Measurements from ENCODE around the gene MCFD2. TPM values are rescaled to one million over a fixed set of nuclear protein-coding genes. Genes with fewer than 3 reads are reported as not detected.

Gene MCFD2
- polyA plus RNA-seq, 1 of the 3 experiments (the other 2 are of a cell fraction), result 88.2 TPM

DNA sequence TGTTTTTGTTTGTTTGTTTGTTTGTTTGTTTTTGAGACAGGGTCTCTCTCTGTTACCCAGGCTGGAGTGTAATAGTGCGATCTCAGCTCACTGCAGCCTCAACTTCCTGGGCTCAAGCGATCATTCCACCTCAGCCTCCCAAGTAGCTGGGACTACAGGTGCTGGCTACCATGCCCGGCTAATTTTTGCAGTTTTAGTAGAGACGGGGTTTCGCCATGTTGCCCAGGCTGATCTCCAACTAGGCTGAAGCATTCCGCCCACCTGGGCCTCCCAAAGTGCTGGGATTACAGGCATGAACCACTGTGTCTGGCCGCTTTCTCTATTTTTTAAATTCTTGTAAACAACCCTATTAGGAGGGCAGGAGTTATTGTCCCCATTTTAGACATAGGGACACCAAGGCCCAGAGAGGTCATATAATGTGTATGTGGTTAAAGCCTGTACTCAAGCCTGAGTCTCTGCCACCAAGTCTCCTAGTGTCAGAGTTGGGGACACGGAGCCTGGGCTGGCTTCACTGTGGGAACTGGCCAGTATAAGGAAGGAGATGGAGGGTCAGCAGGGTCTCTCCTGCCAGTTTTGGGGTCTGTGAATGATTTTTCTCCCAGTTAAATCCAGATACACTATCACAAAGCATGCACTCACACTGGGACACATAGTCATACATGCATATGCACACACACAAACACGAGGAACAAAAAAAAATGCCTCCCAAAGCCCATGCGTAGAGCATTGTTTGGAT, 27.5 kb upstream of the MCFD2 start:
- peaks cover 10 to 12% of the 10 kb centered on the region in 2 experiments; a peak in 2 of 4 replicates for H3K4me1 ChIP-seq (ENCODE audit: control insufficient read depth in 1 of 2, insufficient read depth in 2 of 2, low read depth in 1 of 2, low read length in 1 of 2)
- H3K27me3 ChIP-seq (ENCODE audit: insufficient read depth), result no peaks in the 10 kb centered on the region
- peaks cover 66% of the 10 kb centered on the region for H3K79me2 ChIP-seq (ENCODE audit: insufficient read depth)
- ChIA-PET CTCF (interaction anchor here (0.8 to 2.4 kb wide), 6 partner anchors 17 to 445 kb away, joined by 3 to 6 read pairs (median 4); no protein-coding TSS in a partner anchor), POLR2A (interaction anchor here (1.4 kb wide), 1 partner anchor 27 kb away, joined by 4 read pairs; the partner anchor contains the start of gene MCFD2)
- no peak overlapping the region for H3K27ac ChIP-seq (ENCODE audit: low read depth in 2 of 2, low read length in 1 of 2)
- no peak for TF ChIP-seq NRF1 (IDR thresholded peaks at IDR 0.05; ENCODE audit: low read depth, low read length)
- TF ChIP-seq, protein P1, sequence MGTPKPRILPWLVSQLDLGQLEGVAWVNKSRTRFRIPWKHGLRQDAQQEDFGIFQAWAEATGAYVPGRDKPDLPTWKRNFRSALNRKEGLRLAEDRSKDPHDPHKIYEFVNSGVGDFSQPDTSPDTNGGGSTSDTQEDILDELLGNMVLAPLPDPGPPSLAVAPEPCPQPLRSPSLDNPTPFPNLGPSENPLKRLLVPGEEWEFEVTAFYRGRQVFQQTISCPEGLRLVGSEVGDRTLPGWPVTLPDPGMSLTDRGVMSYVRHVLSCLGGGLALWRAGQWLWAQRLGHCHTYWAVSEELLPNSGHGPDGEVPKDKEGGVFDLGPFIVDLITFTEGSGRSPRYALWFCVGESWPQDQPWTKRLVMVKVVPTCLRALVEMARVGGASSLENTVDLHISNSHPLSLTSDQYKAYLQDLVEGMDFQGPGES (IDR thresholded peaks at IDR 0.05; ENCODE audit: low read depth, low read length), result no peak
- TF ChIP-seq, protein P2, sequence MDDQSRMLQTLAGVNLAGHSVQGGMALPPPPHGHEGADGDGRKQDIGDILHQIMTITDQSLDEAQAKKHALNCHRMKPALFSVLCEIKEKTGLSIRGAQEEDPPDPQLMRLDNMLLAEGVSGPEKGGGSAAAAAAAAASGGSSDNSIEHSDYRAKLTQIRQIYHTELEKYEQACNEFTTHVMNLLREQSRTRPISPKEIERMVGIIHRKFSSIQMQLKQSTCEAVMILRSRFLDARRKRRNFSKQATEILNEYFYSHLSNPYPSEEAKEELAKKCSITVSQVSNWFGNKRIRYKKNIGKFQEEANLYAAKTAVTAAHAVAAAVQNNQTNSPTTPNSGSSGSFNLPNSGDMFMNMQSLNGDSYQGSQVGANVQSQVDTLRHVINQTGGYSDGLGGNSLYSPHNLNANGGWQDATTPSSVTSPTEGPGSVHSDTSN (IDR thresholded peaks at IDR 0.05), result no peak
- TF ChIP-seq ELF1 (IDR thresholded peaks at IDR 0.05), result no peak
- no peak for TF ChIP-seq RXRA (IDR thresholded peaks at IDR 0.05; ENCODE audit: borderline replicate concordance, low read depth)
- TF ChIP-seq GATA2 (CRISPR knock-in tag; IDR thresholded peaks at IDR 0.05), result no peak
- no peak for TF ChIP-seq EP300 (IDR thresholded peaks at IDR 0.05; ENCODE audit: borderline replicate concordance in 1 of 2, low read depth in 1 of 2, low read length in 1 of 2)
- TF ChIP-seq FOXJ3 (CRISPR knock-in tag; IDR thresholded peaks at IDR 0.05), result no peak
- H4K20me1 ChIP-seq (ENCODE audit: insufficient read depth), result no peaks in the 10 kb centered on the region
- peaks cover 11% of the 10 kb centered on the region for H3F3A ChIP-seq (replicated peaks; ENCODE audit: insufficient read depth)
- WGBS (ENCODE audit: low lambda C conversion rate), result 96% methylated on average over 10 of the region's 10 CpGs
- H3K9me3 ChIP-seq, result no peaks in the 10 kb centered on the region
- no peak for DNase-seq
- no peak overlapping the region for H2AFZ ChIP-seq (ENCODE audit: low read depth)
- peak overlapping the region; percentile 74; the same call in 1 of the 2 replicates for H3K9ac ChIP-seq
- H3K4me3 ChIP-seq (ENCODE audit: low read depth in 2 of 2, low read length in 1 of 2), result peak overlapping the region in 1 of 2 experiments; percentile 95; a peak in 2 of 4 replicates
- H3K9me2 ChIP-seq, result no peaks in the 10 kb centered on the region
- peak overlapping the region; percentile 83 for H3K4me2 ChIP-seq
- peaks cover 0 to 19% of the 10 kb centered on the region in 2 experiments for H3K36me3 ChIP-seq (replicated peaks in 1 of 2; ENCODE audit: control insufficient read depth in 1 of 2, insufficient read depth in 2 of 2, low read length in 1 of 2)

DNA sequence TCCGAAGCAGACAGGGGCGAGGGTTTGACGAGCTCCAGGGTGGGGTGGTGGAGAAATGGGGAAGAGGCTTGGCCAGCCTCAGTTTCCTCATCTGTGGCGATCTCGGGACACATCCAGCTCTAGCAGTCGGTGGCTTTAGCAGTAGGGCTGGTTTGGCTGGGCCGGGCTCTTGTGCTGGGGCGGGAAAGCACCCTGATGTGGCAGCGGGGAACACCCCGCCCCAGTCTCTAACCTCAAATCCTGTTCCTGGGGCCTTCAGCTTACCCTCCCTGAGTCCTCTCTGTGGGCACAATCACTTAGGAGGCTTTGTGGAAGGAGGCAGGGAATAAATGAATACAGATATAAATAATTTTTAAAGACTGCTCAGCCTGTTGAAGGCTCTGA, 26.5 kb upstream of the MCFD2 start:
- H3F3A ChIP-seq (replicated peaks; ENCODE audit: insufficient read depth), result peaks cover 18% of the 10 kb centered on the region
- no peaks in the 10 kb centered on the region for H4K20me1 ChIP-seq (ENCODE audit: insufficient read depth)
- DNase-seq, result peak; percentile 42
- H3K9ac ChIP-seq, result peak overlapping the region; percentile 74
- H3K27me3 ChIP-seq (ENCODE audit: insufficient read depth), result no peaks in the 10 kb centered on the region
- 52% methylated on average over 8 of the region's 10 CpGs for WGBS (ENCODE audit: low lambda C conversion rate)
- H3K36me3 ChIP-seq (replicated peaks in 1 of 2; ENCODE audit: control insufficient read depth in 1 of 2, insufficient read depth in 2 of 2, low read length in 1 of 2), result peaks cover 0 to 19% of the 10 kb centered on the region in 2 experiments
- H3K79me2 ChIP-seq (ENCODE audit: insufficient read depth), result peaks cover 57% of the 10 kb centered on the region
- peak overlapping the region; percentile 76 to 95 for H3K4me3 ChIP-seq (ENCODE audit: low read depth in 2 of 2, low read length in 1 of 2)
- CTCF ChIA-PET, result interaction anchor here (0.8 to 1.5 kb wide), 5 partner anchors 18 to 446 kb away, joined by 3 to 4 read pairs (median 3); no protein-coding TSS in a partner anchor
- no peaks in the 10 kb centered on the region for H3K9me3 ChIP-seq
- H3K4me2 ChIP-seq, result peak overlapping the region; percentile 83
- no peaks in the 10 kb centered on the region for H3K9me2 ChIP-seq
- no peak overlapping the region for H2AFZ ChIP-seq (ENCODE audit: low read depth)
- POLR2A ChIA-PET, result no interaction called here
- no peak overlapping the region for H3K27ac ChIP-seq (ENCODE audit: low read depth in 2 of 2, low read length in 1 of 2)
- H3K4me1 ChIP-seq (ENCODE audit: control insufficient read depth in 1 of 2, insufficient read depth in 2 of 2, low read depth in 1 of 2, low read length in 1 of 2), result peaks cover 10 to 12% of the 10 kb centered on the region in 2 experiments; a peak in 2 of 4 replicates
- TF ChIP-seq JUND (IDR thresholded peaks at IDR 0.05), result no peak
- TF ChIP-seq, protein P3, sequence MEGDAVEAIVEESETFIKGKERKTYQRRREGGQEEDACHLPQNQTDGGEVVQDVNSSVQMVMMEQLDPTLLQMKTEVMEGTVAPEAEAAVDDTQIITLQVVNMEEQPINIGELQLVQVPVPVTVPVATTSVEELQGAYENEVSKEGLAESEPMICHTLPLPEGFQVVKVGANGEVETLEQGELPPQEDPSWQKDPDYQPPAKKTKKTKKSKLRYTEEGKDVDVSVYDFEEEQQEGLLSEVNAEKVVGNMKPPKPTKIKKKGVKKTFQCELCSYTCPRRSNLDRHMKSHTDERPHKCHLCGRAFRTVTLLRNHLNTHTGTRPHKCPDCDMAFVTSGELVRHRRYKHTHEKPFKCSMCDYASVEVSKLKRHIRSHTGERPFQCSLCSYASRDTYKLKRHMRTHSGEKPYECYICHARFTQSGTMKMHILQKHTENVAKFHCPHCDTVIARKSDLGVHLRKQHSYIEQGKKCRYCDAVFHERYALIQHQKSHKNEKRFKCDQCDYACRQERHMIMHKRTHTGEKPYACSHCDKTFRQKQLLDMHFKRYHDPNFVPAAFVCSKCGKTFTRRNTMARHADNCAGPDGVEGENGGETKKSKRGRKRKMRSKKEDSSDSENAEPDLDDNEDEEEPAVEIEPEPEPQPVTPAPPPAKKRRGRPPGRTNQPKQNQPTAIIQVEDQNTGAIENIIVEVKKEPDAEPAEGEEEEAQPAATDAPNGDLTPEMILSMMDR (IDR thresholded peaks at IDR 0.05), result no peak
- TF ChIP-seq, protein P4, sequence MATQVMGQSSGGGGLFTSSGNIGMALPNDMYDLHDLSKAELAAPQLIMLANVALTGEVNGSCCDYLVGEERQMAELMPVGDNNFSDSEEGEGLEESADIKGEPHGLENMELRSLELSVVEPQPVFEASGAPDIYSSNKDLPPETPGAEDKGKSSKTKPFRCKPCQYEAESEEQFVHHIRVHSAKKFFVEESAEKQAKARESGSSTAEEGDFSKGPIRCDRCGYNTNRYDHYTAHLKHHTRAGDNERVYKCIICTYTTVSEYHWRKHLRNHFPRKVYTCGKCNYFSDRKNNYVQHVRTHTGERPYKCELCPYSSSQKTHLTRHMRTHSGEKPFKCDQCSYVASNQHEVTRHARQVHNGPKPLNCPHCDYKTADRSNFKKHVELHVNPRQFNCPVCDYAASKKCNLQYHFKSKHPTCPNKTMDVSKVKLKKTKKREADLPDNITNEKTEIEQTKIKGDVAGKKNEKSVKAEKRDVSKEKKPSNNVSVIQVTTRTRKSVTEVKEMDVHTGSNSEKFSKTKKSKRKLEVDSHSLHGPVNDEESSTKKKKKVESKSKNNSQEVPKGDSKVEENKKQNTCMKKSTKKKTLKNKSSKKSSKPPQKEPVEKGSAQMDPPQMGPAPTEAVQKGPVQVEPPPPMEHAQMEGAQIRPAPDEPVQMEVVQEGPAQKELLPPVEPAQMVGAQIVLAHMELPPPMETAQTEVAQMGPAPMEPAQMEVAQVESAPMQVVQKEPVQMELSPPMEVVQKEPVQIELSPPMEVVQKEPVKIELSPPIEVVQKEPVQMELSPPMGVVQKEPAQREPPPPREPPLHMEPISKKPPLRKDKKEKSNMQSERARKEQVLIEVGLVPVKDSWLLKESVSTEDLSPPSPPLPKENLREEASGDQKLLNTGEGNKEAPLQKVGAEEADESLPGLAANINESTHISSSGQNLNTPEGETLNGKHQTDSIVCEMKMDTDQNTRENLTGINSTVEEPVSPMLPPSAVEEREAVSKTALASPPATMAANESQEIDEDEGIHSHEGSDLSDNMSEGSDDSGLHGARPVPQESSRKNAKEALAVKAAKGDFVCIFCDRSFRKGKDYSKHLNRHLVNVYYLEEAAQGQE (IDR thresholded peaks at IDR 0.05; ENCODE audit: low read depth, low read length), result no peak
- TF ChIP-seq TAF1 (IDR thresholded peaks at IDR 0.05; ENCODE audit: borderline replicate concordance, low read depth, low read length), result no peak
- TF ChIP-seq RXRA (IDR thresholded peaks at IDR 0.05; ENCODE audit: borderline replicate concordance, low read depth), result no peak
- TF ChIP-seq, protein P5, sequence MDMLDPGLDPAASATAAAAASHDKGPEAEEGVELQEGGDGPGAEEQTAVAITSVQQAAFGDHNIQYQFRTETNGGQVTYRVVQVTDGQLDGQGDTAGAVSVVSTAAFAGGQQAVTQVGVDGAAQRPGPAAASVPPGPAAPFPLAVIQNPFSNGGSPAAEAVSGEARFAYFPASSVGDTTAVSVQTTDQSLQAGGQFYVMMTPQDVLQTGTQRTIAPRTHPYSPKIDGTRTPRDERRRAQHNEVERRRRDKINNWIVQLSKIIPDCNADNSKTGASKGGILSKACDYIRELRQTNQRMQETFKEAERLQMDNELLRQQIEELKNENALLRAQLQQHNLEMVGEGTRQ (IDR thresholded peaks at IDR 0.05; ENCODE audit: borderline replicate concordance, low read depth, low read length), result no peak
- no peak for TF ChIP-seq FOSL2 (IDR thresholded peaks at IDR 0.05; ENCODE audit: borderline replicate concordance, low read depth)
- no peak for TF ChIP-seq GATA2 (CRISPR knock-in tag; IDR thresholded peaks at IDR 0.05)
- no peak for TF ChIP-seq NRF1 (IDR thresholded peaks at IDR 0.05; ENCODE audit: low read depth, low read length)
- TF ChIP-seq CHD2 (IDR thresholded peaks at IDR 0.05; ENCODE audit: low read length, partially characterized antibody), result no peak

Data from SK-N-SH (cell line).